C4-2B (cell line): ENCODE data around the gene CDKN1A.

Source experiments
- H3K27ac ChIP-seq: fragments of 450-650 bp; 2 replicates; pipeline ENCODE4 v1.5.1; 2017
- ZFX ChIP-seq: fragments of 450-650 bp; IDR thresholded peaks from 2 replicates; pipeline ENCODE4 v1.6.1; 2017
- TF ChIP-seq, protein P1 (sequence below): fragments of 450-650 bp; conservative IDR thresholded peaks from 2 replicates; pipeline ENCODE4 v1.5.1; 2017; ENCODE audit warnings: mild to moderate bottlenecking

Gene CDKN1A

DNA sequence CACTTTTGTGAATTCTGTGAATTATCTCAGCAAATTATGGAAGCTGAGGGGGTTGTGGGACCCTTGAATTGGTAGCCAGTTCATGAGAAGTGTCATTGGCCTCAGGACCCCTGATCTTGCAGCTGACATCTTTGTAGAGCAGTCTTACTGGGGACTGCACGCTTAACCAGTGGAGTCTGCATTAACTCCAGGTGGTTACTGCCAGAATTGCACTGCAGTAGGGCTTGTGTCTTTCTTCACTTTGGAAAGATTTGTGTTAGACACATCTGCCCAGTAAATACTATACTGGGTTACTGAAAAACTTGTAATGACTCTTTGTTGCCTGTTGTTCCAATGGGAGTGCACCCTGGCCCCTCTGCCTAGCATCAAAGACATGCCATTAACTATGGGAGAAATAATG, 21.2 kb upstream of the CDKN1A start:
- no peak overlapping the region for H3K27ac ChIP-seq
- TF ChIP-seq, protein P1, sequence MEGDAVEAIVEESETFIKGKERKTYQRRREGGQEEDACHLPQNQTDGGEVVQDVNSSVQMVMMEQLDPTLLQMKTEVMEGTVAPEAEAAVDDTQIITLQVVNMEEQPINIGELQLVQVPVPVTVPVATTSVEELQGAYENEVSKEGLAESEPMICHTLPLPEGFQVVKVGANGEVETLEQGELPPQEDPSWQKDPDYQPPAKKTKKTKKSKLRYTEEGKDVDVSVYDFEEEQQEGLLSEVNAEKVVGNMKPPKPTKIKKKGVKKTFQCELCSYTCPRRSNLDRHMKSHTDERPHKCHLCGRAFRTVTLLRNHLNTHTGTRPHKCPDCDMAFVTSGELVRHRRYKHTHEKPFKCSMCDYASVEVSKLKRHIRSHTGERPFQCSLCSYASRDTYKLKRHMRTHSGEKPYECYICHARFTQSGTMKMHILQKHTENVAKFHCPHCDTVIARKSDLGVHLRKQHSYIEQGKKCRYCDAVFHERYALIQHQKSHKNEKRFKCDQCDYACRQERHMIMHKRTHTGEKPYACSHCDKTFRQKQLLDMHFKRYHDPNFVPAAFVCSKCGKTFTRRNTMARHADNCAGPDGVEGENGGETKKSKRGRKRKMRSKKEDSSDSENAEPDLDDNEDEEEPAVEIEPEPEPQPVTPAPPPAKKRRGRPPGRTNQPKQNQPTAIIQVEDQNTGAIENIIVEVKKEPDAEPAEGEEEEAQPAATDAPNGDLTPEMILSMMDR = no peak
- TF ChIP-seq ZFX = no peak

DNA sequence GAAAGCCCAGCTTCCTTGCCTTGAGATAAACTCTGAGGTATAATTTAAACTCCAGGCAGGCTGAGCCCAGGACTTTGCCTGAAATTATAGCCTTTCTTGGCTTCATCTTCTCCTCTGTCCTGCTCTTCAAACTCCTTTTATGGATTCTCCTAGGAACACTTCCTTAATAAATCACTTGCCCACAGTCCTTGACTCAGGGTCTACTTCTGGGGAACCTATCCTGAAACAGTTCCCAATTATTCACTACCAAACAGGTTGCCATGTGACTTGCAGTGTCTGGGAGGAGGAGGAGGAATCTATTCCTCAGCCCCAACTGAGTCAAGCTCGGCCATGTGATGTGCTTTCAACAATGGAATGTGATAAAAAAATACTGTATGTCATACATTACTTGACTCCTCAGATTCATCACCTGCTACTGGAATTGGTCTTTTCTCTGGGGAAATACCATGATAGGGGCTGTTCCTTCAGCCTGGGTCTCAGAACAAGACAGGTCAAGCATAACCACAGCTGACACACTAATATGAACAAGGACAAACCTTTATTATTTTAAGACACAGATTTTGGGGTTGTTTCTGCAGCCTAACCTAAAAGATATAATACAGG, 20.5 kb upstream of the CDKN1A start:
- no peak for TF ChIP-seq ZFX
- TF ChIP-seq, protein P1 = no peak
- H3K27ac ChIP-seq = no peak overlapping the region

DNA sequence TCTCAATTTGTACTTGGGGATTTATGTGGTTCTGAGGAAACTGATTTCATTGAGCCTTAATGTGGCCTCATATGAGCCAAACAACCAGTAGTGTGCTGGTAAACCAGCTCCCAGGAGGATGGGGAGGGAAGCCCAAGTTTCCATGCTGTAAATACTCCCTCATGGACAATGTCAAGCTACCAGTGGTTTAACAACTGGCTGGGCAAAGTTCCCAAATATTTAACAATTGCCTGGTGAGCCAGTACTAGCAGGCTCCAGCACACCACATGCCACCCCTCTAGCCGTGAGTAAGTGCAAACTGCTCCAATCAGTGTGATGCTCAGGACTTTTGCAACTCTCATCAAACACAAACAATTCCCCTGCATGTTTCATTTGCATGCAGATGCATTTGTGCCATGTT, 19.2 kb upstream of the CDKN1A start:
- H3K27ac ChIP-seq = no peak overlapping the region
- TF ChIP-seq ZFX = no peak
- TF ChIP-seq, protein P1 = no peak

DNA sequence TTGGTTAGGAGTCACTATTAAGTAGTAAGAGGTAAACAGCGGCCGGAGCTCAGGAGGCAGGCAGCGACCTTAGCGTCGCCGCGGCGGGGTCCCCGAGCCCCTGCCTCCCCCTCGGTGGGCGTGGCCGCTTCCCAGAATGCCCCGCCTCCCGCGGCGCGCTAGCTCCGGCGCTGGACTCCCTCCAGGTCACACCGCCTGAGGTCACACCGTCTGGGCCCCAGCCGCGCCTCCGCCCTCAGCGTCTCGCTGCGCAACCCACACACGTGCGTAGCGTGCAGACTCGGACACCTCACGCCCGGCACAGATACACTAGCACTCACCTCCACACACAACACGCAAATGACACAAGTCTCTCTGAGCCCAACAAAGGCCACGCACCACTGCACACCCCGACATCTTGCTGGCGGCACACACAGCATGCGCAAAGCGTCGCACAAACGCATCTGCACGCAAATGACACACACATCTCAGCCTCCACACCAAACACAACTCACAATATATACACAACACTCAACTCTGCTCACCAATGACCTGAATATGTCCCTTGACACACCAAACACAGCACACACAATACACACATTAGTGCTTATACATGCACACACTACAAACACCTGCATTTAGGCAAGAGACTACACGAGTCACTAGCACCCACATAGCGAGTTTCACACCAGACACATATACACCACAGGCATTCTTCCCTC, 17.6 kb upstream of the CDKN1A start:
- TF ChIP-seq, protein P1 = no peak
- TF ChIP-seq ZFX = no peak
- H3K27ac ChIP-seq = no peak overlapping the region

DNA sequence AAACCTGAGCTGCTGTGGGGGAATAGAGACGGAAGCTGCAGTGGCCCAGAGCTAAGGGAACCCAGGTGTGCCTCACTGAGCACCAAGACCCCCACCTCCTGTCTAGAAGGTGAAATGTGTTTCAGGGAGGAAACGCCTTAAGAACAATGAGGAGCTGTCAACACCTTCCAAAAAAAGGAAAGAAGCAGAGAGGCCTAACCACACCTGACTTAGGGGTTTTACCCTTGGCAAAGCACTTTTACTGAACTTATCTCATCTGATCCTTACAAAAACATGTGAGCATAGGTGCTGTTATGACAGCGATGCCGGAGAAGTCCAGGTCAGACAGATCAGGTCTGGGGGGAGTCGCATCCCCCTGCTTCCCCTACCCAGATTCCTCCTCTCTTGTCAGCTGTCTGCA, 16.1 kb upstream of the CDKN1A start:
- no peak overlapping the region for H3K27ac ChIP-seq

DNA sequence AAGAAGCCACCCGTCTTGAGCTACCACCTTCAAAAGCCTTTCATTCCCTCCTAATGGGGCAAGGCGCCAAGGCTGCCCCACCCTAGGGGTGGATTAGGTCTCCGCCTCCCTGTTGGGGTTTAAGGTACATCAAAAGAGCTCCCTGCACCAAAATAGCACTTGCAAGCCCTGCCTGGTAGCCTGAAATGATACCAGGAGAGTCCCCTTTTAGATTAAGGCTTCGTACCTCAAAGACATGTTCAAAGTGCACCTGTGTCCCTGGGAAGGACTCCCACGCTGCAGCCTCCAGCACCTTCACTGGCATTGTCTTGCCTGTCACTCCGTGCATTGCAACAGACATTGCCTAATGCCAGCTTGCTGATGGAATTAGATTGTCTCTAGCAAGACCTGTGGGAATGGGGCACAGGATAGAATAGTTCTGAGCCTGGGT, 15.7 kb upstream of the CDKN1A start:
- H3K27ac ChIP-seq = no peak overlapping the region
- TF ChIP-seq, protein P1 = no peak
- TF ChIP-seq ZFX = no peak

More for the DNA sequence above, 16.1 kb upstream of the CDKN1A start:
- TF ChIP-seq, protein P1 = no peak
- TF ChIP-seq ZFX = no peak
